ENCODE results near the gene ELAC2.

ELAC2 gene

DNA sequence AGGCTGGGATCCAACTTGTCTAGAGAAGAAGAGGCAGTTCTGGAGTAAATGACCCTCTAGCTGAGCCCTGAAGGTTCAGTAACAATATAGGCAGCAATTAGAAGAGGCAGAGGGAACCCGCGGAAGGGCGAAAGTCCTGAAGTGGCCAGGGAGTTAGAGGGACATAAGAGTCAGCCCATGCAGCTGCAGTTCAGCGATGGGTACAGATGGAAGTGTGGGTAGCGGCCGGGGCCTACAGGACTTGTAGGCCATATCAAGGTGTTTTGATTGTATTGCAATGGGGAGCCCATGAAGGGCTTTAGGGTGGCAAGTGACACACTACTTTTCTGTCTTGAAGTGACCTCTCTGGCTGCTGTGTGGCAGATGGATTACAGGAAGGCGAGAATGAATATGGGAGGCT is 3.0 kb downstream of the ELAC2 start:
- no peak for DNase-seq

- no peak for DNase-seq
These were observed 6.9 kb downstream of the ELAC2 start for GRCh38 chr17:13010959-13011358.

- no peak for DNase-seq
These were observed 9.4 kb downstream of the ELAC2 start for GRCh38 chr17:13008461-13008860.

DNA sequence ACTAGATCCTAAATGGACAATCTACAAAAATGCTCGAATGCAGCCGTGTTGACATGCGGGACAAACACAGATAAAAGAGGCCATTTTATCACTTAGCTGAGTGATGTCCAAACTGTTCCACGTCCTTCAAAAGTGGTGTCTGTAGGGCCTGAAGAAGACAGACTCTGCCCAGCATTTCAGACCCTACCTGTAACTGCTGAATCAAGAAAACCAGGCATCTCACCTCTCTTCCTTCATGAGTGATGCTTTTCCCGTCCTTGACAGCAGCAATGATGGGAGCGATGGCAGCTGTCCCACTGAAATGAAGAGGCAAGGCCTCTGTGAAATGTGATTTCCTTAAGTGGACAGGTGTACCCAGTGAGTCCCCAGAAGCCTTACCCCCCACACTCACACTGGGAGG is 12.3 kb downstream of the ELAC2 start:
- DNase-seq: no peak

- DNase-seq: no peak
These were observed 13.5 kb downstream of the ELAC2 start for GRCh38 chr17:13004336-13004735.

DNA sequence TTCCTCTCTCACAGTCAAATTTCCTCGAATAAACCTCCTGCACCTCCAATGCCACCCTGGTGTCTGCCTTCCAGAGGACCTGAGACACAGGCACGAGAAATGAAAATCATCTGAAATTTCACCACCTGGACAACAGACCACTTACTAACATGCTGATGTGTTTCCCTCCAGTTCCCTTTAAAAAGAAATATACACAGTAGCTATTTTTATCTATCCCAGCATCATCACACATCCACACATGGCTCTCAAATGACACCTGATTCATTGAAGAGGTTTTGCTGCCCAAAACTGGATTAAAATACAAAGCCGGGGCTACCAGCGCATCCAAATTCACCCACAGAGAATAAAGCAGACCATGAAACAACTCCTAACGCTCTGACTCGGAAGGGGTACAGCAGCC is 13.9 kb downstream of the ELAC2 start:
- DNase-seq: no peak

- no peak for DNase-seq
These were observed 14.4 kb downstream of the ELAC2 start for GRCh38 chr17:13003454-13003851.

DNA sequence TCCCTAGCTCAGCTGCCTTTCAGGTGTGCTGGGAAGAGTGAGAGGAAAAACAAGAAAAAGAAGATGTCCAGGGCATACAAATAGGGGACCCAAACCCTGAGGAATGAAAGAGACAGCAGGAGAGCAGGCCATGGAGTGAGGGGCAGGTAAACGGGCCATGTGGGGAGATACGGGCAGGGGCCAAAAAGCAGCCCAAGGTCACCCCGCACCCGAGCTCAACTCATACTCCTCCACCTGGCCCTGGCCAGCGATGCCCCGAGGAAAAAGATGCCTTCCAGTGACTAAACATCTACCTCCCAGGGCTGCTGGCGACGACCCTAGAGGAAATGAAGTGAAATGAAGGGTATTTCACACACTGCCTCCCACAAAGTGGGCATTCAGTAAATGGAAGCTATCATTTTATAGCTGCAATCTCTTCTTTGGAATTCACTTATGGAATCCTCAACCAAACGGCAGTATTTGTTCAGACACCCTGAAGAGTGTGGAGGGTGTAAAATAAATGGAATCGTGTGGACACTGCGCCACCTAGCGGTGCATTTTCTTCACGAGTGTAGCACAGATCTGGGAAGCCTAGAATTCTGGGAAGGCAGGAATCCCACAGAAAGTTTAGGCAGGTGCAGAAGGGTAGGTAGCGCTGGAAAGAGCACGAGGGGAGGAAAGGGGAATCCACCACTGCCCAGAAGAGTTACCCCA is 14.9 kb downstream of the ELAC2 start:
- peak; percentile 32 for DNase-seq

GRCh38 chr17:13001991-13002615 is 15.7 kb downstream of the ELAC2 start:
- peak; percentile 2 for DNase-seq

DNA sequence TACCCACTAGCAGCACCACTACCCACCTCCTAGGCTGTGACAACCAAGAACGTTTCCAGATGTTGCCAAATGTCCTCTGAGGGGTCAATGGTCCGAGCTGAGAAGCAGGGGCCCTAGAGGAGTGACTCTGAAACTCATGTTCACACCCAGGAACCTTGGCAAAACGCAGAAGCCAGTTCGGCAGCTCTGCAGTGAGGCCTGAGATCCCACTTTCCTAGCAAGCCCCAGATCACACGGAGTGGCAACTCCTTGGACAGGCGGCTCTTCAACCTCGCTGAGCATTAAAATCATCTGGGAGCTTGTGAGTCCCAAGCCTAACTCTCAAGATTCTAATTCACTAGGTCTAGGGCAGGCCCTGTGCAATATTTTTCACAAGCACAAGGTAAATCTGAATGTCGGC is 17.3 kb downstream of the ELAC2 start:
- no peak for DNase-seq

DNA sequence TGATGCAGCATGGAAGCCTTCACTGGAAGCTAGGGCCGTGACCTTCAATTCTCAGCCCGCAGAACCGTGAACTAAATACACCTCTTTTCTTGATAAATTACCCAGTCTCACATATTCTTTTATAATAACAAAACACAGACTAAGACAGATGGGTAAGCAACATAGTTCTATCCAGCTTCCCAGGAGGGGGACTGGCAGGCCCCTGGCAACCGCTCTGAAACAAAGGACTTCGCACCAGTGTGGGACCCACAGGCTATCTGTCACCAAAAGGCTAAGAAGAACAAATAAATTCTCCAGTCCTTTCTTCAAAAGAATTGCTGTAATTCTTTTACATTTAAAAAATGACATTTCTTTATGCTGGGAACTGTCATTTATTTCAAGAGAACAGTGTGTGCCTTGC is 19.0 kb downstream of the ELAC2 start:
- no peak for DNase-seq

DNA sequence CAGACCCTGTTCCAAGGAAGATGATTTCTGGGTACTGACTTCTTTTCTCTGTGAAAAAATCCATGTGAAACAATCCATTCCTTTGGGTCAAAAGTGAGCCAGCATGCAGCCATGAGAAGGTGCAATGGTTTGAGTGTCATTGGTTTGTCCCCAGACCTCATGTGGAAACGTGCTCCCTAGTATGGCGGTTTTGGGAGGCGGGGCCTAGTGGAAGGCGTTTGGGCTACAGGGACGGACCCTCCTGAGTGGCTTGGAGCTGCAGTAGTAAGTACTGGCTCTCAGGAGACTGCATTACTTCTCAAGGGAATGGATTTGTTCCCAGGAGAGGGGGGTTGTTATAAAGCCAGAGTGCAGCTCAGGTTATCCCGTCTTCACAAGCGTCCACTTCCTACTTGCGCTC is 19.4 kb downstream of the ELAC2 start:
- DNase-seq: no peak

- no peak for DNase-seq
These were observed 20.9 kb downstream of the ELAC2 start for GRCh38 chr17:12996941-12997340.

- DNase-seq: no peak
These were observed 21.5 kb downstream of the ELAC2 start for GRCh38 chr17:12996357-12996756.

DNA sequence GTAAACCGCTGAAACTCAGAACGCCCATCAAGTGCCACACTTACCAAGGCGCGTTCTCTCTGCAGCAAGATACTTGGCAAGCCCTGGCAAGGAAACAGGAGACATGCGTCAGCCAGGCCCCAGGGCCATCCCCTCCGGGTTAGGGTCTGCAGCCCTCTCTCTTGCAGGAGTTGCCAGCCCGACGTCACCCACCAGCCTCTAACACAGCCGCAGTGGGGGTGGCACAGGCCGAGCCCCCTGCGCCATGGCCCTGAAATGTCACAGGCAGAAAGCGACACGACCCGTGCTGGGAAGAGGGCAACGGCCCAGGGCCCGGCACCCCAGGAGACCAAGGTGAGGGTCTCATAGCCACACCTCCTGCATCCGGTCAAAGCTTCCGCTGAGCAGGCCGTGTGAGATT is 21.9 kb downstream of the ELAC2 start:
- DNase-seq: no peak

GRCh38 chr17:12995106-12995895 is 22.5 kb downstream of the ELAC2 start:
- no peak for DNase-seq

- no peak for DNase-seq
These were observed 23.3 kb downstream of the ELAC2 start for GRCh38 chr17:12994341-12995074.

DNA sequence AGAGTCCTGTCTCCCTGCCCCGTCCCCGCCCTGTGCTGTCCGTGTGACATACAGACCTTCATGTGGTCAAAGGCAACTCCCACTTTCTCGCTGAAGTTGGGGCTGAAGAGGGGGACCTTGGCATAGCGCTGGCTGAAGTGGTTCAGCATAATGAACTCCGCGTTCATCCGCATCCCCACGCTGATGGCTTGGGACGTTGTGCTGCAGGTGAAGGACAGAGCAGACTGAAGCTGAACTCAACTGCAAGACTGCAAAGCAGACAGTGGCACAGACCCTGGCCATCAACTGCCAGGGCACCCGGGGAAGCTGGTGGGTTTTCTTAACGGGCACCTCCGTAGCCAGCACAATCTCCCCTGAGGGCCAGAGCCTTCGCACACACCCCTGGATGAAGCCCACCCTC is 24.2 kb downstream of the ELAC2 start:
- DNase-seq: no peak

DNA sequence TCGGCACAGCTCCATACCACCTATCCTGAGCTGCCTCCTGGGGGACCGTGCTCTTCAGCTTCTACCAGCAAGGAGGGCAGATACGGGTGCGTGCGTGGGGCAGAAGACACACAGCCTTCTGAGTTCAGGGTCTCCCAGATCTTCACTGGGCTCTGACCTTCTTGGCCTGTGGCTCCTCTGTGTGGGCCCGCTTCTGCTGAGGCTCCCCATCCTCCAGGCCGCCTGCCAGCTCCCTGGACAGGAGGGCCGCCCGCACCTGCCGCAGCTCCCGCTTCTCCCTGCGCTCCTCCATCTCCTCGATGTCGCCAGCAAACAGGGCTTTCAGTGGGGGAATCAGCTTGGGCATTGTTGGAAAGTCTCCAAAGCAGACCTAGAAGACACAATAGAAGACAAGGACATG is 25.2 kb downstream of the ELAC2 start:
- DNase-seq: no peak

DNA sequence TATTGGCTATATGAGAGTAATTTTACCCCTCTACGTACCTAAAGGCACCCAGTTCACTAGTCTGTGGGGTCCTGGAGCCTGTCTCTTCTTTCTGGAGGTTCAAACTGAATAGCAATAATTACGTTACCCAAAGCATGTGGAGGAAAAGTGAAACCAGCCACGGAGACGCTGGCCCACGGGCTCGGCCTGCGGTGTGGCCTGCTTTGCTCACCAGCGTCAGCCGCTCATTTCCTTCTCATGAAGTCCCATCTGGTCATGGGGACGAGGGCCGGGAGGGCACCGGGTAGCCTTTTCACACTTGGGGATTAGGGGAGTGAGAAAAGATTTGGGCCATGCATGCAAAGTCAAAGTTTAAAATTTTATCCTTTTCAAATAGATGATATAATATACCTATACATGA is 26.9 kb downstream of the ELAC2 start:
- DNase-seq: no peak

DNA sequence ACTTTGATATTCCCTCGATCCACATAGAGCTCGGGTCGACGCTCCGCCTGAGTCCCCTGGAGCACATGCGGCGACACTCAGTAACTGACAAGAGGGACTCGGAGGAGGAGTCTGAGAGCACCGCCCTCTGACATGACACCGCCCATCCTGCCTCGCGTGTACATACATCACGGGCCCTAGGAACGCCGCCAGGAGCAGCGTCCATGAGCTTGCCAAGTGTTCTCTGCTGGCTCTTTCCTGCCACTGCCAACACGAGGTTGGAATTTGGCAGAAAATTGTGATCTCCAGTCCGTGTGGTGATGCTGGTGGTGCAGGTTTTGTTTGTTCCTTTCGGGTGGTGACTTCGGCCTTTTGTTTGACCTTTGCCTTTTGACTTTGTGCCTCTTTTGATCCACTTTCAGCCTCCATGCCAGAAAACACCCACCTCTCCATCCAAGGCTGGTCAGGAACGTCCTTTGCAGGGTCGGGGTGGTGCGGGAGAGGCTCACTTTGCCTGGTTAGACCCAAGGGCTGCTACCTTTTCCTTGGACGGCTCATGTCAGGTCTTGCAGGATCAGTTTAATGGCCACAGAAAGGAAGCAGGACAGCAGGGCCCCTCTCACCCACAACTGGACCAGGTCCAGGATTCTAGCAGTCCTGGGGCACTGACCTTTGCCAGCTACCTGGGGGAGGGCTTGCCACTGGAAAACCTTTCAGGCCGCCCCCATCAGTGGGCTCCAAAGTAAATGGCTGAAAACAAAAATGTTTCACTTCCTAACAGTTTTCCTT is 27.6 kb downstream of the ELAC2 start:
- DNase-seq: peak; percentile 55

DNA sequence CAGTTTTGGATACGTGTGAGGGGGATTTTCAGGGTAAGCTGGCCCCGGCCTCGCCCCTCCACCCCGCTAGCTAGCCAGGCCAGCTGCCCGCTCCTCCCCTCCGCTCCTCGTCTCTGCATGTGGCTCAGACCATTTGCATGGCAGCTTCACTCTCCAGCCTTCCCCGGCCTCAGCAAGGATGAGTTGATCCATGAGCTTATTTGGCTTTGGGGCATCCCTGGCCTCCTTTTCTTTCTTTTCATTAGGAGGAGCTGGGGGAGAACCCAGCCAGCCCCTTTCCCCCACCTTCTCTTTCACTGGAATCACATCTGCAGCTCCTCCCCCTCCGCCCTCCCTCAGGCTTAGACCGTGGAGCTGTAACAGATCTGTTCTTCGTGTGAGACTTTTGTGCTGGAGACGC is 30.7 kb downstream of the ELAC2 start:
- no peak for DNase-seq
